ENCODE data around the gene ZNF501.

Gene ZNF501

GRCh38 chr3:44729384-44729910, at the start of gene ZNF501:
Gene ZNF501 (plus strand): TSS chr3:44729635. CDS start chr3:44734422, 4,787 bp downstream.
- DNase-seq: no peak

- no peak for DNase-seq
Measured at GRCh38 chr3:44680921-44681455, 48.4 kb upstream of the ZNF501 start.

GRCh38 chr3:44682182-44682896, 47.1 kb upstream of the ZNF501 start:
- no peak for DNase-seq

- DNase-seq: no peak
Measured at GRCh38 chr3:44685128-44685800, 44.2 kb upstream of the ZNF501 start.

- no peak for DNase-seq
Measured at GRCh38 chr3:44687898-44688297, 41.5 kb upstream of the ZNF501 start.

GRCh38 chr3:44712455-44713075, 16.9 kb upstream of the ZNF501 start, which contains the start of gene ZNF502:
Gene ZNF502 (plus strand): TSS chr3:44712660. CDS start chr3:44720262, 7,602 bp downstream.
- DNase-seq: no peak

GRCh38 chr3:44721231-44722102, 8.0 kb upstream of the ZNF501 start:
- no peak for DNase-seq

- no peak for DNase-seq
Measured at GRCh38 chr3:44722103-44722401, 7.4 kb upstream of the ZNF501 start.

- no peak for DNase-seq
Measured at GRCh38 chr3:44734646-44735168, 5.3 kb downstream of the ZNF501 start.

- DNase-seq: no peak
Measured at GRCh38 chr3:44761101-44761423, 31.6 kb downstream of the ZNF501 start.

GRCh38 chr3:44761424-44762169, 32.2 kb downstream of the ZNF501 start, which contains the start of the genes KIAA1143 and KIF15:
Gene KIAA1143 (minus strand): TSS chr3:44761619. CDS start chr3:44761602, 17 bp downstream.
Gene KIF15 (plus strand): TSS chr3:44761794. CDS start chr3:44761866, 72 bp downstream.
- peak; percentile 83 for DNase-seq

- DNase-seq: no peak
Measured at GRCh38 chr3:44762170-44762677, 32.8 kb downstream of the ZNF501 start.

GRCh38 chr3:44762690-44763089, 33.3 kb downstream of the ZNF501 start:
- no peak for DNase-seq

- DNase-seq: no peak
Measured at GRCh38 chr3:44764248-44764647, 34.8 kb downstream of the ZNF501 start.

GRCh38 chr3:44771424-44772098, 42.1 kb downstream of the ZNF501 start:
- DNase-seq: no peak

GRCh38 chr3:44772099-44772442, 42.6 kb downstream of the ZNF501 start:
- DNase-seq: no peak

- no peak for DNase-seq
Measured at GRCh38 chr3:44782891-44783290, 53.5 kb downstream of the ZNF501 start.

Measured in GF-D8 (cell line).